Epidermal melanocyte (primary cell): ENCODE data around the gene TEX26.
"Not testable (repeated sequence)": the region's sequence is repeated elsewhere in the genome, so short reads cannot be mapped to it uniquely, and the experiment has no call there.

Source experiments
- DNase-seq: peaks from one replicate; pipeline ENCODE4 v3.0.0; 2011; ENCODE audit warnings: low spot score; ENCODE audit not compliant: insufficient read length

The TEX26 gene

DNA sequence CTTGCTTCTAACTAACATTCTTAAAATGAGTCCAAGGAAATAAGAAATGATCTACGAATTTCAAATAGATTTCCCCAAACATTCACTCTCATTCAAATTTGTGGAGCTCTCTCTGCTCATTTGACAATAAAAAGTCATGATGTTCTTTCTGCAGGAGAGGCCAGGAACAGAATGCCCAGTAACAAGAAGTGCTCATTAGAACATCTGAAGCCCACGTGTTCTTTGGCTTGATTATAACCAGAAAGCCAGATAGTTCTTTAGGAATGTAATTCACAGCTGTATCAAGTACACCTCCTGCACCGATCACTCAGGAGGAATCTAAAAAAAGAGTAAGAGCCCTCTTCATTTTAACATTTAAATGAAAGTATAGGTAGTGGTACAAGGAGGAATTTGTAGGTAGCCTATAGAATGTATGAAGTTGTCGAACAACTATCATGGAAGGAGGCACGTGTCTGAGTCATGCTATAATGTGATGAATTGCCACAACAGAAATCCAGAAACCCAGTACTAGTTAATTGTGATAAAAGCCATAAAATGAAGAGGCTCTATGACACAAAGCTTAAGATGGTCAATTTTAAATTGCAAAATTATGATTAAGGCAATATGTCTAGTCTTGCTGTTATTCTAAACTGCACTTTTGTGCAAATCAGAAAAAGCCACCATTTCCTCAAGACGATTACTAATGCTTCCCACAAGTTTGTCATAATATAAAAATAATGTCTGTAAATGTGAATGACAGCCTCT, 13.6 kb upstream of the TEX26 start:
- no peak for DNase-seq

GRCh38 chr13:30920162-30920909, 12.1 kb upstream of the TEX26 start:
- DNase-seq, result no peak

DNA sequence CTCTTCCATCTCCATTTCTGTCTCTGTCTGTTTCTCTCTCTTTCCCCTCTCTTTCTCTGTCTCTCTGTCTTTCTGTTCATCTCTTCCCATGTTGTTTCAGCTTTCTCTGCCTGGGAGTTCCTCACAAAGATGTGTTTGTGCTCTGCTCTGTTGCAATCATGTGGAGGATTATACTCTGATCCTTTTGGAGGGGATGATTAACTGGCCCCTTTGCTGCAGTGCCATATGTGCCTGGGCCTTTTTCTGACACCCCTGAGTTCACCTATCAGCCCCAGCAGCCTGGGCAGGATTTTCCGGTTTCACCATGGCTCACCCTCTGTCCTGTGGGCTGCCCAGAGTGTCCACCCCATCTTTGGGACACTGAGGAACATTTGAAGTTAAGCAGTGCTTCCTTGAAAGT, 9.0 kb upstream of the TEX26 start:
- no peak for DNase-seq

DNA sequence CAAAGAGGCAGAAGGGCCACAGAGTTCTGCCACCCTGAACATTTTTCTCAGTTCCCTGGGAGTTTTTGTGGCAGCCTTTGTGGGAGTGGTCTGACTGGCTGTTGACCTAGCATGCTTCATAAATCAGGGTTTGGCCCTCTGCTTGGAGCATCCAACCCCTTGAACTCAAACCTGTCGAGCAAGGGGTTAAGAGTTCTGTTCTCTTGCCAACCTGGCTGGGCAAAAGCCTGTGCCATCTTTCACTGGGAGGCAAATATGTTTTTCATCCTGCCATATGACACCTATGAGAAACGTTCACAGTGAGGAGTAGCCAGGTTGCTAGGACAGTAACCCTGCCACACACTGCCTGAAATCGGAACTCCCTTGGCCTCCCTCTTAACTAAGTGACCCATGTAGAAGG, 7.7 kb upstream of the TEX26 start:
- DNase-seq, result no peak

DNA sequence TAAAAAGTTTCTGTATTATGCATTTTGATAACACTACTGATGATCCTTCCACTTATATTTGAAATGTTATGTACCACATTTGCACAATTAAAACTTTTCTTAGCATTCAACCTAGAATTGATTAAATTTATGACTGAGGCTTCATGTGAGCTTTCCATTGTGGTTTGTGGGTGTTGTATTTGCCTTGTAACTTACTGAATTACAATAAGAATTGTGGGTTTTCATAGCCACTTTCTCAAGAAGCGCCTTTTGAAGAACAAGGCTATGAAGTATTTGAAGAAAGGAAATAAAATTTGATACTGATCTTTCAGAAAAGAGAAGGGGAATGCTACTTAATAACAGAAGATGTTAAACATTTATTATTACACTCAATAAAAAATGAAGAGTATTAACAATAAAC, 7.0 kb upstream of the TEX26 start:
- no peak for DNase-seq

DNA sequence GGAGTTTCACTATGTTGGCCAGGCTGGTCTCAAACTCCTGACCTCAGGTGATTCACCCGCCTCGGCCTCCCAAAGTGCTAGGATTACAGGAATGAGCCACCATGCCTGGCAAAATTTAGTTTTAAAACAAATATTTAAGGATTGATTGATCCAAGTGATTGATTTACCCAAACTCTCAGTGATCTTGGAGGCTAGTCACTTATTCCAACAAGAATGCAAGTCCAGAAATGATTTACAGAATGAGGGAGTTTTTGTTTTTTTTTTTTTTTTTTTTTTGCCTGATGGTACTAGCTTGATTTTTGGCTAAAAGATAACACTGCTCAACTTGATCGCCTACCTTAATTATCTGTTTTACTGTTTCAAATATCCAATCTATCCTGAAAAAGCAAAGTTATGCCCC, 5.7 kb upstream of the TEX26 start:
- DNase-seq, result no peak

DNA sequence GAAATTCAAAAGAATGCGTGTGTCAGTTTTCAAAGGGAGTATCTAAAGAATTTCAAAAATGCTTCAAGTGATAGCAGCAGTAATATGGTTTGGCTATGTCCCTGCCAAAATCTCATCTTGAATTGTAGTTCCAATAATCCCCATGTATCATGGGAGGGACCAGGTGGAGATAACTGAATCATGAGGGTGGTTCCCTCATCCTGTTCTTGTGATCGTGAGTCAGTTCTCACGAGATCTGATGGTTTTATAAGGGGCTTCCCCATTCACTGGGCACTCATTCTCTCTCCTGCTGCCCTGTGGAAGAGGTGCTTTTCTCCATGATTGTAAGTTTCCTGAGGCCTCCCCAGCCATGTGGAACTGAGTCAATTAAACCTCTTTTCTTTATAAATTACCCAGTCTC, 5.3 kb upstream of the TEX26 start:
- not testable (repeated sequence) for DNase-seq

DNA sequence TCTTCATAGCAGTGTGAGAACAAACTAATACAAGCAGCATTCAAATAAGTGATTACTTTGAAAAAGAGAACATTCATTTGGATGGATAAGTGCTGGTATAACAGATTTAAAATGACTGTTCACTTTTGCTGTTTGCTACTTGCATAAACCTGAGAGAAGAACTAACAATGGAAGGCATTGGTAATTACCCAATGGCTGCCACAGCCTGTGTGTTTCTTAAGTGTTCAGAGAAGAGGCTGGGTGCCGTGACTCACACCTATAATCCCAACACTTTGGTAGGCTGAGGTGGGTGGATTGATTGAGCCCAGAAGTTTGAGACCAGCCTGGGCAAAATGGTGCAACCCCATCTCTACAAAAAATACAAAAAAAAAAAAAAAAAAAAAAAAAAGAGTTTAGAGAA, 4.9 kb upstream of the TEX26 start:
- DNase-seq, result no peak

GRCh38 chr13:30928978-30929377, 3.5 kb upstream of the TEX26 start:
- no peak for DNase-seq

- DNase-seq, result no peak
Observed at GRCh38 chr13:30933354-30933670, 856 bp downstream of the TEX26 start.

DNA sequence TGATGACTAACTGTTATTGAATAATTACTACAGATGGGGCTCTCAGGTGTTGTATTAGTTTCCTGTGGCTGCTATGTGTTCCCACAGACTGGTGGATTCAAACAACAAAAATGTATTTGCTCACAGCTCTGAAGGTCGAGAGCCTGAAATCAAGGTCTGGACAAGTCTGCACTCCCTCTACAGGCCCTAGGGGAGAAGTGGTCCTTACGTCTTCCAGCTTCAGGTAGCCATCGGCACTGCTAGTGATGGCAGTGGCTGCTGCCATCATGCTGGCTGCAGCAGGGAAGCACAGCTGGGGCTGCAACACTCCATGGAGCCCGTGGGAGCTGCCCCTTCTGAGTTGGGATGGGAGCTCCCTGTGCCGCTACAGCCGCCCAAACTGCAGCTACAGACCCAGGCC, 1.9 kb downstream of the TEX26 start:
- no peak for DNase-seq

GRCh38 chr13:30934803-30935202, 2.3 kb downstream of the TEX26 start:
- no peak for DNase-seq

GRCh38 chr13:30936971-30937370, 4.5 kb downstream of the TEX26 start:
- no peak for DNase-seq

GRCh38 chr13:30943881-30944280, 11.4 kb downstream of the TEX26 start:
- DNase-seq, result no peak

- no peak for DNase-seq
Observed at GRCh38 chr13:30957258-30957943, 24.9 kb downstream of the TEX26 start.

DNA sequence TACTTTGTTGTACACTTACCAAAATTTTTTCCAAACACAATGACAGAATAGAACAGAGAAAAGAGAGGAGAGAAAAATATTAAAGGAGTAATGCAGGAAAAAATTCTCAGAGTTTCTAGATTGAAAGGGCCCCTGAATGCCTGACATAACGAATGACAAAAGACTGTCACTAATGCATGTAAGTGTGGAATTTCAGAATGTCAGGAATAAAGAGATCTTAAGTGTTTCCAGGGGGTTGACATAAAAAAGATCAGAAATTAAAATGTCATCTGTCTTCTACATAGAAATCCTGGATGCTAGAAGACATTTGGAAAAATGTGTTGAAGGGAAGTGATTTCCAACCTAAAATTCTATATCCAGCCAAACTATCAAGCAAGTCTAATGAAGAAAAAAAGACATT, 27.2 kb downstream of the TEX26 start:
- DNase-seq, result no peak

- DNase-seq, result no peak
Observed at GRCh38 chr13:30963791-30964190, 31.3 kb downstream of the TEX26 start.

DNA sequence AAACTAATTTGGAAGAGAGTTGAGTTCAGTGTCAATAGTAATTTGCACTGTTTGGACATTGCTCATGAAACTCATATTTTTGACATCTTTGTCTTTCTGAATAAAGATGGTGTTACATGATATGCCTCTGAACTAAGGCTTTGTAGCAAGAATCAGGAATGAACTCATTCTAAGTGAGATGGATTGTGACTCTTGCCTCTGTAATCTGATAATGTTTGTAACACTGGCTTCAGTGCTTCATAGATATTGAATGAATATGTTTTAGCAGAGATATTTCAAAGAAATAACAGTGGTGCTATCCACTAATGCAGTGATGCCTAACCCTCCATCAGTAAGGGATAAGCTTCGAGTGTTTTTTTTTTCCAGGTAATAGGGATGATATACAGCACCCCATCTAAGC, 32.9 kb downstream of the TEX26 start:
- DNase-seq, result no peak

GRCh38 chr13:30966101-30966500, 33.6 kb downstream of the TEX26 start:
- DNase-seq, result no peak

DNA sequence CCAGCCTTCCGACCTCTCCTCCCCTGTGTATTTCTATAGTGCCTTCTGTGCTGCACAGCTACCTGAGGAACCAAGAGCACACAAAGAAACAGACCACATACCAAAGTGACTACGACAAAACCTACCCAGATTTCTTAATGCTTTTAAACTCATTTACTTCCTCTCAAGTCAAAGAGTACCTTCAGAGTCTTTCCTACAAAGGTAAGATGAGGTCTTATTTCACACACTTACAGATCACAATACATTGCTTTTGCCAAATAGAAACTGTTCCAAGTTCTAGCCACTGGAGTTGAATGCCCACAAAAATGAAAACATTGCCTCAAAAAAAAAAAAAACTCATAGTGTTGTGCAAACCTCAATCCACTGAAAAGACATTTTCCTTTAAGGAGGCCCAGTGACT, 36.4 kb downstream of the TEX26 start:
- peak; percentile 37 for DNase-seq

DNA sequence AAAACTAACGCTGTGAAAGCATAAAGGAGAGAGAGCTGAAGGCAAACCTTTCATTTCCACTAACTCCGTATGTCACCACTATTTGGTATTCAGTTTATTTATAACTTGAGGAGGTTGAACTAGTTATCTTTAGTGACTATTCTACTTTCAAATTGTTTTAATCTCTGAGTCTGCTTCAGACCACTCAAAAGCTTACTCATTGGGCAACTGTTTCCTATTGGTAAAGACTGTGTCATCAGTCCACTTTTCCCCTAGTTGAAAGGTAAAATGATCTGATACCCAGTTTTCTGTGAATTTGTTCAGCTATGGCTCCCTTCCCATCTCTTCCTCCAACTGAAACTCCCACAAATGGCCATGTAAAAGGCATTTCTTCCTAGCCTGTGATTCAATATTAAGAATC, 39.1 kb downstream of the TEX26 start:
- DNase-seq, result no peak

- no peak for DNase-seq
Observed at GRCh38 chr13:30972888-30973377, 40.5 kb downstream of the TEX26 start.

DNA sequence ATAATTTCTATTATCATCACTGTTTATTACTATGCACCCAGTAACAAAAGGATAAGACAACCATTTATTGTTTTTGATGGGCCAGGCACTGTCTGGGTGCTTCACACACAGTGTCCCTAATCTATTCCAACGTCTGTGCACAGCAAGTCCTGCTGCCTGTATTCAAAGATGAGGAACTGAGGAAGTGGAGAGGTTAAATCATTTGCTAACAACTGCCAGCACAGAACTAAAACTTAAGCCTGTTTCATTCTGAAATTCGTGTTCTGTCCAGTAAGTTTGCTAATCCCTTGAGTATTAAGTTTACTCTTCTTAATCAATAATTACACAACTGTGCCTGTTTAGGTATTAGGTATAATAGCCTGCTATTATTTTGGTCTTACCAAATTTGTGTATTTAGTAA, 41.9 kb downstream of the TEX26 start:
- no peak for DNase-seq
